ENCODE results near the gene TRPM8. TPM values are rescaled to one million over a fixed set of nuclear protein-coding genes. Genes with fewer than 3 reads are reported as not detected.

TRPM8 gene
- total and polyA plus RNA-seq, 2 experiments from 2014 or later, result 0.11 to 0.14 TPM

DNA sequence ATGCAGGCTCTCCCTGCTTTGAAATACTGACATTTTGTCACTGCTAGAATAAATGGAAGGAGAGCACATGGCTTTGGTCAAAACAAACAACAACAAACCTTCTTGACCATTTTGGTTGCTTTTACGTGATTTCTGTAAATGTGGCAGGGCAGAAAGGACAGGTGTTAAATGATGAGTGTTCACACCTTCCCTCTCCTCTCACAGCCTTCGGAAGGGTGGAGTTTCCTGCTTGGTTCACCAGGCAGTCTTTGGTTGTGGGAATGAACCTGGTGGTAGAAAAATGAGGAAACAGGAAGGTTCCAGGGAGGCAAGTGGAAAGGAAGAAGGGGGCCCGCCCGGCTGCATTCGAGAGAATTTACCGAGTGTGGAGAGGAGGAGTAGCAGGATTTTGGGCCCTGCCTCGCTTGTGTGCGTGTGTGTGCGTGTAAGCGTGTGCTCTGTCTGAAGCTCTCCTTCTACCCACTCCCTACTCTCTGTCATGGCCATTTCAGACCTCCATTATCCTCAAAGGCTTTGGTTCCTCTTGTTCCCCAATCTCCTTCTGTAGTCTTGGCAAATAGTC lies 109.6 kb downstream of the TRPM8 start:
- Histone ChIP-seq H3K27ac (ENCODE audit: low read depth) (no peak overlapping the region), H2AFZ (no peak overlapping the region), H3K9me2 (ENCODE audit: insufficient read depth) (0 out of 2 replicates have a peak, but pooled peaks cover 3% of the 10 kb centered on the region), H3K27me3 (ENCODE audit: insufficient read depth) (no peaks in the 10 kb centered on the region), H3F3A (replicated peaks; ENCODE audit: low read depth) (no peaks in the 10 kb centered on the region), H4K20me1 (replicated peaks; ENCODE audit: insufficient read depth) (no peaks in the 10 kb centered on the region), H3K36me3 (ENCODE audit: insufficient read depth) (no peaks in the 10 kb centered on the region; the same call in 1 of the 2 replicates), H3K4me3 (no peak overlapping the region), H3K4me1 (ENCODE audit: insufficient read depth) (no peaks in the 10 kb centered on the region), H3K4me2 (no peak overlapping the region), H3K79me2 (replicated peaks; ENCODE audit: insufficient read depth) (no peaks in the 10 kb centered on the region)
- no peak overlapping the region for H3K4me3 Mint-ChIP-seq
- no peaks in the 10 kb centered on the region for H3K27me3 Mint-ChIP-seq (ENCODE audit: insufficient read depth, low read depth, poor library complexity)
- peaks cover 26% of the 10 kb centered on the region for H3K9me3 Mint-ChIP-seq
- TF ChIP-seq EZH2 (IDR thresholded peaks at IDR 0.05; ENCODE audit: low read depth, unreplicated experiment) (no peak), CREB1 (CRISPR knock-in tag; IDR thresholded peaks at IDR 0.05; ENCODE audit: low read depth) (no peak), ZNF331 (CRISPR knock-in tag; IDR thresholded peaks at IDR 0.05; ENCODE audit: low read depth) (no peak), JUNB (IDR thresholded peaks at IDR 0.05; ENCODE audit: unreplicated experiment) (no peak), NANOG (IDR thresholded peaks at IDR 0.05; ENCODE audit: borderline replicate concordance) (no peak)
- TF ChIP-seq, protein P1, sequence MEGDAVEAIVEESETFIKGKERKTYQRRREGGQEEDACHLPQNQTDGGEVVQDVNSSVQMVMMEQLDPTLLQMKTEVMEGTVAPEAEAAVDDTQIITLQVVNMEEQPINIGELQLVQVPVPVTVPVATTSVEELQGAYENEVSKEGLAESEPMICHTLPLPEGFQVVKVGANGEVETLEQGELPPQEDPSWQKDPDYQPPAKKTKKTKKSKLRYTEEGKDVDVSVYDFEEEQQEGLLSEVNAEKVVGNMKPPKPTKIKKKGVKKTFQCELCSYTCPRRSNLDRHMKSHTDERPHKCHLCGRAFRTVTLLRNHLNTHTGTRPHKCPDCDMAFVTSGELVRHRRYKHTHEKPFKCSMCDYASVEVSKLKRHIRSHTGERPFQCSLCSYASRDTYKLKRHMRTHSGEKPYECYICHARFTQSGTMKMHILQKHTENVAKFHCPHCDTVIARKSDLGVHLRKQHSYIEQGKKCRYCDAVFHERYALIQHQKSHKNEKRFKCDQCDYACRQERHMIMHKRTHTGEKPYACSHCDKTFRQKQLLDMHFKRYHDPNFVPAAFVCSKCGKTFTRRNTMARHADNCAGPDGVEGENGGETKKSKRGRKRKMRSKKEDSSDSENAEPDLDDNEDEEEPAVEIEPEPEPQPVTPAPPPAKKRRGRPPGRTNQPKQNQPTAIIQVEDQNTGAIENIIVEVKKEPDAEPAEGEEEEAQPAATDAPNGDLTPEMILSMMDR (conservative IDR thresholded peaks at IDR 0.05; ENCODE audit: low read depth in 2 of 2), result no peak
- ATAC-seq (no peak), DNase-seq (ENCODE audit: low spot score) (no peak)
- no peak overlapping the region for H3K27ac Mint-ChIP-seq
- peaks cover 9% of the 10 kb centered on the region for H3K36me3 Mint-ChIP-seq (ENCODE audit: low read depth)
- no peaks in the 10 kb centered on the region; the same call in 2 of the 3 replicates for H3K4me1 Mint-ChIP-seq

DNA sequence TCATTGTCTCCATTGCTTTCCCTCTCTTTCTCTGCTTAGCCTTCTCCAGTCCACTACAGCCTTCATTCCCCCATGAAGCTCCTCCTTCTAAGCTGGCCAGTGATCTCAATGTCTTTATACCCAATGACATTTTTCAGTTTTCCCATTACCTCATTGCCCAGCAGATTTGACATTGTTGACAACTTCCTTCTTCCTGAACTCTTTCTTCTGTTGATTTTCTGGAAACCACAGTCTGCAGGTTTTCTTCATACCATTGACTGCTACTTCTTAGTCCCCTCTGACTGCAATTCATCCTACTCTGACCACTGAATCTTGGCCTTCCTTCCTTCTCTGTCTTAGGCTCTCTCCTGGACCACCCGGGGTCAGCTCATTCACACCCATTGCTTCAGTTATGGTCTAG lies 110.5 kb downstream of the TRPM8 start:
- Histone ChIP-seq H3K27ac (ENCODE audit: low read depth) (no peak overlapping the region), H3K9me2 (ENCODE audit: insufficient read depth) (no peaks in the 10 kb centered on the region), H3K27me3 (ENCODE audit: insufficient read depth) (no peaks in the 10 kb centered on the region), H2AFZ (no peak overlapping the region), H3F3A (replicated peaks; ENCODE audit: low read depth) (no peaks in the 10 kb centered on the region), H4K20me1 (replicated peaks; ENCODE audit: insufficient read depth) (no peaks in the 10 kb centered on the region), H3K4me2 (no peak overlapping the region), H3K4me3 (no peak overlapping the region), H3K79me2 (replicated peaks; ENCODE audit: insufficient read depth) (no peaks in the 10 kb centered on the region), H3K4me1 (ENCODE audit: insufficient read depth) (no peaks in the 10 kb centered on the region), H3K36me3 (ENCODE audit: insufficient read depth) (no peaks in the 10 kb centered on the region; the same call in 1 of the 2 replicates)
- Mint-ChIP-seq H3K27ac (no peak overlapping the region), H3K27me3 (ENCODE audit: insufficient read depth, low read depth, poor library complexity) (no peaks in the 10 kb centered on the region), H3K9me3 (peaks cover 18% of the 10 kb centered on the region), H3K4me1 (no peaks in the 10 kb centered on the region; the same call in 2 of the 3 replicates), H3K36me3 (ENCODE audit: low read depth) (peaks cover 9% of the 10 kb centered on the region), H3K4me3 (no peak overlapping the region)
- ATAC-seq, result no peak
- no peak for DNase-seq (ENCODE audit: low spot score)
- TF ChIP-seq, protein P1 (conservative IDR thresholded peaks at IDR 0.05; ENCODE audit: low read depth in 2 of 2), result no peak
- TF ChIP-seq ZNF331 (CRISPR knock-in tag; IDR thresholded peaks at IDR 0.05; ENCODE audit: low read depth) (no peak), JUNB (IDR thresholded peaks at IDR 0.05; ENCODE audit: unreplicated experiment) (no peak)
- TF ChIP-seq, protein P2, sequence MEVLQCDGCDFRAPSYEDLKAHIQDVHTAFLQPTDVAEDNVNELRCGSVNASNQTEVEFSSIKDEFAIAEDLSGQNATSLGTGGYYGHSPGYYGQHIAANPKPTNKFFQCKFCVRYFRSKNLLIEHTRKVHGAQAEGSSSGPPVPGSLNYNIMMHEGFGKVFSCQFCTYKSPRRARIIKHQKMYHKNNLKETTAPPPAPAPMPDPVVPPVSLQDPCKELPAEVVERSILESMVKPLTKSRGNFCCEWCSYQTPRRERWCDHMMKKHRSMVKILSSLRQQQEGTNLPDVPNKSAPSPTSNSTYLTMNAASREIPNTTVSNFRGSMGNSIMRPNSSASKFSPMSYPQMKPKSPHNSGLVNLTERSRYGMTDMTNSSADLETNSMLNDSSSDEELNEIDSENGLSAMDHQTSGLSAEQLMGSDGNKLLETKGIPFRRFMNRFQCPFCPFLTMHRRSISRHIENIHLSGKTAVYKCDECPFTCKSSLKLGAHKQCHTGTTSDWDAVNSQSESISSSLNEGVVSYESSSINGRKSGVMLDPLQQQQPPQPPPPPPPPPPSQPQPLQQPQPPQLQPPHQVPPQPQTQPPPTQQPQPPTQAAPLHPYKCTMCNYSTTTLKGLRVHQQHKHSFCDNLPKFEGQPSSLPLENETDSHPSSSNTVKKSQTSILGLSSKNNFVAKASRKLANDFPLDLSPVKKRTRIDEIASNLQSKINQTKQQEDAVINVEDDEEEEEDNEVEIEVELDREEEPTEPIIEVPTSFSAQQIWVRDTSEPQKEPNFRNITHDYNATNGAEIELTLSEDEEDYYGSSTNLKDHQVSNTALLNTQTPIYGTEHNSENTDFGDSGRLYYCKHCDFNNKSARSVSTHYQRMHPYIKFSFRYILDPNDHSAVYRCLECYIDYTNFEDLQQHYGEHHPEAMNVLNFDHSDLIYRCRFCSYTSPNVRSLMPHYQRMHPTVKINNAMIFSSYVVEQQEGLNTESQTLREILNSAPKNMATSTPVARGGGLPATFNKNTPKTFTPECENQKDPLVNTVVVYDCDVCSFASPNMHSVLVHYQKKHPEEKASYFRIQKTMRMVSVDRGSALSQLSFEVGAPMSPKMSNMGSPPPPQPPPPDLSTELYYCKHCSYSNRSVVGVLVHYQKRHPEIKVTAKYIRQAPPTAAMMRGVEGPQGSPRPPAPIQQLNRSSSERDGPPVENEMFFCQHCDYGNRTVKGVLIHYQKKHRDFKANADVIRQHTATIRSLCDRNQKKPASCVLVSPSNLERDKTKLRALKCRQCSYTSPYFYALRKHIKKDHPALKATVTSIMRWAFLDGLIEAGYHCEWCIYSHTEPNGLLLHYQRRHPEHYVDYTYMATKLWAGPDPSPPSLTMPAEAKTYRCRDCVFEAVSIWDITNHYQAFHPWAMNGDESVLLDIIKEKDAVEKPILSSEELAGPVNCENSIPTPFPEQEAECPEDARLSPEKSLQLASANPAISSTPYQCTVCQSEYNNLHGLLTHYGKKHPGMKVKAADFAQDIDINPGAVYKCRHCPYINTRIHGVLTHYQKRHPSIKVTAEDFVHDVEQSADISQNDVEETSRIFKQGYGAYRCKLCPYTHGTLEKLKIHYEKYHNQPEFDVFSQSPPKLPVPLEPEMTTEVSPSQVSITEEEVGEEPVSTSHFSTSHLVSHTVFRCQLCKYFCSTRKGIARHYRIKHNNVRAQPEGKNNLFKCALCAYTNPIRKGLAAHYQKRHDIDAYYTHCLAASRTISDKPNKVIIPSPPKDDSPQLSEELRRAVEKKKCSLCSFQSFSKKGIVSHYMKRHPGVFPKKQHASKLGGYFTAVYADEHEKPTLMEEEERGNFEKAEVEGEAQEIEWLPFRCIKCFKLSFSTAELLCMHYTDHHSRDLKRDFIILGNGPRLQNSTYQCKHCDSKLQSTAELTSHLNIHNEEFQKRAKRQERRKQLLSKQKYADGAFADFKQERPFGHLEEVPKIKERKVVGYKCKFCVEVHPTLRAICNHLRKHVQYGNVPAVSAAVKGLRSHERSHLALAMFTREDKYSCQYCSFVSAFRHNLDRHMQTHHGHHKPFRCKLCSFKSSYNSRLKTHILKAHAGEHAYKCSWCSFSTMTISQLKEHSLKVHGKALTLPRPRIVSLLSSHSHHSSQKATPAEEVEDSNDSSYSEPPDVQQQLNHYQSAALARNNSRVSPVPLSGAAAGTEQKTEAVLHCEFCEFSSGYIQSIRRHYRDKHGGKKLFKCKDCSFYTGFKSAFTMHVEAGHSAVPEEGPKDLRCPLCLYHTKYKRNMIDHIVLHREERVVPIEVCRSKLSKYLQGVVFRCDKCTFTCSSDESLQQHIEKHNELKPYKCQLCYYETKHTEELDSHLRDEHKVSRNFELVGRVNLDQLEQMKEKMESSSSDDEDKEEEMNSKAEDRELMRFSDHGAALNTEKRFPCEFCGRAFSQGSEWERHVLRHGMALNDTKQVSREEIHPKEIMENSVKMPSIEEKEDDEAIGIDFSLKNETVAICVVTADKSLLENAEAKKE (CRISPR knock-in tag; IDR thresholded peaks at IDR 0.05), result no peak

Measured in GM23338 (cell line).